HCT116 (cell line): ENCODE measurements around the gene NDUFB10. TPM values are rescaled to one million over a fixed set of nuclear protein-coding genes. Genes with fewer than 3 reads are reported as not detected.

Experiments used
- ATAC-seq: fragments of 200-7000 bp; cut with Tn5 transposase; 2 replicates; pipeline ENCODE4 v1.9.1; 2020; ENCODE audit warnings: mild to moderate bottlenecking, moderate library complexity
- BruUV-seq: library from RNA; stranded (reverse); fragments of 400-500 nt; replicated peaks from 2 replicates; lab custom pipeline; 2021; lab: Mats Ljungman, UMichigan
- CTCF ChIA-PET: fragments of 300-600 bp; sonication (Branson Sonifier 250); formaldehyde crosslinking; loops from one replicate; lab custom pipeline; 2021; ENCODE audit warnings: antibody characterized with exemption; lab: Charles Lee
- POLR2A ChIA-PET: fragments of 300-600, 350-600 bp; sonication (Branson Sonifier 250); formaldehyde crosslinking; loops from one replicate; lab custom pipeline; 2021; ENCODE audit warnings: antibody characterized with exemption; lab: Charles Lee
- RAD21 ChIA-PET, 2 experiments: fragments of 300-600 bp; sonication (Branson Sonifier 250); formaldehyde crosslinking; loops; one replicate each; lab custom pipeline; 2023; ENCODE audit warnings: low total read pairs in 2 of 2; ENCODE audit not compliant: uncharacterized antibody in 2 of 2, unreplicated experiment in 2 of 2, low non-redundant PET in 1 of 2; lab: Charles Lee
- DNase-seq: peaks from one replicate; pipeline ENCODE4 v3.0.0-alpha.2; 2010; ENCODE audit warnings: low read depth, low spot score
- H2AFZ ChIP-seq: fragments of 200-600 bp; shearing (Covaris generic), sonication (generic); 2 replicates; pipeline ENCODE4 v1.6.1; 2017; ENCODE audit warnings: low read depth, mixed run types, mixed read lengths, antibody characterized with exemption, low read length; ENCODE audit not compliant: poor library complexity, severe bottlenecking
- H3K27ac ChIP-seq: 2 replicates; pipeline ENCODE4 v1.5.1; 2012; ENCODE audit warnings: low read depth, low read length
- H3K27me3 ChIP-seq: fragments of 200-600 bp; sonication (generic); 2 replicates; pipeline ENCODE4 v1.6.1; 2016; ENCODE audit warnings: mixed run types, low read length, mixed read lengths; ENCODE audit not compliant: insufficient read depth
- H3K36me3 ChIP-seq, 2 experiments: fragments of 200-500 bp in 1 of 2; fragments of 200-600 bp in 1 of 2; sonication (Bioruptor generic) in 1 of 2; sonication (generic) in 1 of 2; 2 replicates each; pipeline versions ENCODE4 v1.5.1 to v1.6.1; 2014 to 2016; ENCODE audit warnings: low read length in 2 of 2, inconsistent platforms in 1 of 2, mixed read lengths in 1 of 2, mixed run types in 1 of 2; ENCODE audit not compliant: insufficient read depth in 2 of 2, control insufficient read depth in 1 of 2
- H3K4me1 ChIP-seq, 2 experiments: fragments of 200-600 bp in 1 of 2; sonication (generic) in 1 of 2; 2 replicates each; pipeline versions ENCODE4 v1.5.1 to v1.6.1; 2012 to 2017; ENCODE audit warnings: low read length in 2 of 2, inconsistent platforms in 1 of 2, mild to moderate bottlenecking in 1 of 2, mixed read lengths in 1 of 2, mixed run types in 1 of 2, moderate library complexity in 1 of 2; ENCODE audit not compliant: insufficient read depth in 2 of 2, control insufficient read depth in 1 of 2
- H3K4me2 ChIP-seq: fragments of 200-600 bp; sonication (generic); 2 replicates; pipeline ENCODE4 v1.6.1; 2017; ENCODE audit warnings: mixed run types, low read length, mixed read lengths
- H3K4me3 ChIP-seq, 2 experiments: fragments of 200-600 bp in 1 of 2; sonication (generic) in 1 of 2; replicated peaks in 1 of 2; 2 replicates each; pipeline ENCODE4 v1.5.1; 2011 to 2016; ENCODE audit warnings: low read length in 2 of 2, control low read depth in 1 of 2, low read depth in 1 of 2, mild to moderate bottlenecking in 1 of 2, mixed read lengths in 1 of 2, mixed run types in 1 of 2
- H3K79me2 ChIP-seq: fragments of 200-600 bp; sonication (generic); 2 replicates; pipeline ENCODE4 v1.6.1; 2017; ENCODE audit warnings: mild to moderate bottlenecking, mixed run types, low read length, moderate library complexity, mixed read lengths; ENCODE audit not compliant: insufficient read depth
- H3K9ac ChIP-seq: fragments of 200-600 bp; sonication (generic); 2 replicates; pipeline ENCODE4 v1.6.1; 2016; ENCODE audit warnings: low read length, mixed read lengths
- H3K9me2 ChIP-seq: fragments of 200-600 bp; sonication (generic), shearing (Covaris generic); 2 replicates; pipeline ENCODE4 v1.6.1; 2017; ENCODE audit warnings: mixed run types, mild to moderate bottlenecking, moderate library complexity; ENCODE audit not compliant: insufficient read depth
- H3K9me3 ChIP-seq, 2 experiments: fragments of 200-500 bp in 1 of 2; fragments of 200-600 bp in 1 of 2; sonication (Bioruptor generic) in 1 of 2; sonication (generic) in 1 of 2; 2 replicates each; pipeline ENCODE4 v1.6.1; 2014 to 2017; ENCODE audit warnings: low read length in 2 of 2, mixed read lengths in 2 of 2, inconsistent platforms in 1 of 2, low read depth in 1 of 2, mild to moderate bottlenecking in 1 of 2, mixed run types in 1 of 2, moderate library complexity in 1 of 2; ENCODE audit not compliant: control insufficient read depth in 1 of 2, insufficient read depth in 1 of 2
- H4K20me1 ChIP-seq: fragments of 200-600 bp; sonication (generic), shearing (Covaris generic); 2 replicates; pipeline ENCODE4 v1.6.1; 2017; ENCODE audit warnings: mixed run types, mild to moderate bottlenecking, moderate library complexity; ENCODE audit not compliant: insufficient read depth
- ELF1 ChIP-seq: IDR thresholded peaks from 2 replicates; pipeline ENCODE4 v1.6.1; 2012; ENCODE audit warnings: low read depth, borderline replicate concordance
- EZH2 ChIP-seq: fragments of 200-600 bp; sonication (generic); IDR thresholded peaks from 2 replicates; pipeline ENCODE4 v1.6.1; 2017; ENCODE audit warnings: antibody characterized with exemption, mixed run types
- EZH2phosphoT487 ChIP-seq: fragments of 200-600 bp; IDR thresholded peaks from 2 replicates; pipeline ENCODE4 v1.6.1; 2018; ENCODE audit warnings: antibody characterized with exemption, borderline replicate concordance
- POLR2AphosphoS5 ChIP-seq: IDR thresholded peaks from 2 replicates; pipeline ENCODE4 v1.6.1; 2011; ENCODE audit warnings: mild to moderate bottlenecking, low read depth, low read length, moderate library complexity
- REST ChIP-seq: IDR thresholded peaks from 2 replicates; pipeline ENCODE4 v1.6.1; 2012; ENCODE audit warnings: low read depth
- SP1 ChIP-seq: IDR thresholded peaks from 2 replicates; pipeline ENCODE4 v1.6.1; 2012; ENCODE audit warnings: low read depth
- YY1 ChIP-seq: IDR thresholded peaks from 2 replicates; pipeline ENCODE4 v1.6.1; 2011; ENCODE audit warnings: low read length, low read depth, moderate library complexity, mild to moderate bottlenecking; ENCODE audit not compliant: insufficient replicate concordance; ENCODE audit errors: extremely low read depth
- ZNF274 ChIP-seq: fragments of 200-500 bp; sonication (Bioruptor generic); IDR thresholded peaks from 2 replicates; pipeline ENCODE4 v1.6.1; 2014; ENCODE audit warnings: mild to moderate bottlenecking, low read depth, low read length, inconsistent platforms
- intact Hi-C: fragments of 100-400 bp; cut with micrococcal nuclease; formaldehyde crosslinking; loops from 2 replicates; pipeline ENCODE4 v1.10.0; 2022
- total RNA-seq: library from RNA; stranded (reverse); gene quantifications from one replicate; pipeline ENCODE4 v1.2.1, GENCODE V29; 2021; ENCODE audit not compliant: unreplicated experiment
- TF ChIP-seq, protein P1 (sequence below): IDR thresholded peaks from 2 replicates; pipeline ENCODE4 v1.6.1; 2012
- TF ChIP-seq, protein P2 (sequence below): IDR thresholded peaks from 2 replicates; pipeline ENCODE4 v1.6.1; 2012

NDUFB10 gene
- total RNA-seq, 1 experiment from 2014 or later, result 273 TPM

- peak; percentile 37 for ATAC-seq
- Histone ChIP-seq H3K4me2 (peak overlapping the region; percentile 98), H3K9me2 (no peaks in the 10 kb centered on the region), H3K9ac (peak overlapping the region; percentile 98), H4K20me1 (no peaks in the 10 kb centered on the region), H3K4me1 (peaks cover 7 to 18% of the 10 kb centered on the region in 2 experiments), H3K36me3 (peaks cover 0 to 35% of the 10 kb centered on the region in 2 experiments; a peak in 2 of 4 replicates)
- POLR2A ChIA-PET, result interaction anchor here (1.1 to 4.0 kb wide), 3 partner anchors 11 to 183 kb away, joined by 4 to 21 read pairs (median 5); partner anchors contain the start of gene TRAF7
- RAD21 ChIA-PET, result no interaction called here
- CTCF ChIA-PET, result no interaction called here
- intact Hi-C loops, result no loop called here
- no peak for DNase-seq
- no peak for TF ChIP-seq SP1
- TF ChIP-seq EZH2phosphoT487, result no peak
- no peak for TF ChIP-seq YY1
- no peak for TF ChIP-seq REST
- no peak for TF ChIP-seq ZNF274
- TF ChIP-seq, protein P1, sequence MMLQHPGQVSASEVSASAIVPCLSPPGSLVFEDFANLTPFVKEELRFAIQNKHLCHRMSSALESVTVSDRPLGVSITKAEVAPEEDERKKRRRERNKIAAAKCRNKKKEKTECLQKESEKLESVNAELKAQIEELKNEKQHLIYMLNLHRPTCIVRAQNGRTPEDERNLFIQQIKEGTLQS, result no peak
- no peak for TF ChIP-seq POLR2AphosphoS5
- no peak for TF ChIP-seq ELF1
- TF ChIP-seq, protein P2, sequence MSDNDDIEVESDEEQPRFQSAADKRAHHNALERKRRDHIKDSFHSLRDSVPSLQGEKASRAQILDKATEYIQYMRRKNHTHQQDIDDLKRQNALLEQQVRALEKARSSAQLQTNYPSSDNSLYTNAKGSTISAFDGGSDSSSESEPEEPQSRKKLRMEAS, result no peak
- no peak for TF ChIP-seq EZH2
- TF ChIP-seq, all 23 proteins: peak for 0
- Histone ChIP-seq H3K27ac (peak overlapping the region; percentile 95), H3K79me2 (peaks cover 37% of the 10 kb centered on the region), H3K9me3 (no peaks in the 10 kb centered on the region), H2AFZ (no peak overlapping the region), H3K4me3 (peak overlapping the region; percentile 75 to 96), H3K27me3 (no peaks in the 10 kb centered on the region)
- TSS peak; percentile 47 for BruUV-seq
Measured at GRCh38 chr16:1972490-1972877, 13.1 kb downstream of the NDUFB10 start.
